ENCODE results near the gene ARID1B.

ARID1B gene

DNA sequence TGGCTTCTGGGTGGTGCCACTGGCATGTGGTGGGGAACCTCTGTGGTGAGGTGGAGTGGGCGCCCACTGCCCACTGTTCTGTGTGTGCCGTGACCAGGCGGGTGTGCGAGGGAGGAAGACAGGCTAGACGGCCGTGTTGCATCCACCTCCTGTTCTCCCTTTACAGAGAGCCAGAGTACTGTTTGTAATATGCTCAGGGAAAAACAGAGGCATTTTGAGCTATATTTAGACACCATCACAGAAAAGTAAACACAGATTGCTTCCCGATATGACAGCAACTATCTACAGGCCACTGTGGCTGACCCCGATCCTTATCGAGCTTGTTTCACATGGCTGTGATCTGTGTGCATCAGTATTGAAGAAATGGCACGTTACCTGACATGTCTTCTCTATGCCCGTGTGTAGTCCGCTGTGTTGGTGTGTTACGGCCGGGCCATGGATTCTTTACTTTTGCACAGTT lies 45.6 kb downstream of the ARID1B start:
- no peak for DNase-seq (ENCODE audit: low read depth in 2 of 2)

DNA sequence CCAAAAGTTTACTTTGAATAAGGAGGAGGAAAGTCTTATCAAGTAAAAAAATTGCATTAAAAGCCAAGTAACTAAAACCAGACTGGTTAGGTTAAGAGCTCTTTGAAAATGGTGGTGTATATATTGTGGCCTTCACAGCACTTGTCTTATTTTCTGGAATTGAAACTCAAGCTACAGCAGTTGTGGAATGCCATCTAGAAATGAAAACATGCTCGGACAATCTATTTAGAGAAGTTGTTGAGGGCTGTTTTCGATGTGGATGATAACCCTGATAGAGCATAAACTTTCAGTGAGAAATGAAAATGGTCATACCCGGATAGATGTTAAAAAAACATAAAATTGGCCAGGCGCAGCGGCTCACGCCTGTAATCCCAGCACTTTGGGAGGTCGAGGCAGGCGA lies 47.0 kb downstream of the ARID1B start:
- DNase-seq (ENCODE audit: low read depth in 2 of 2) = no peak

DNA sequence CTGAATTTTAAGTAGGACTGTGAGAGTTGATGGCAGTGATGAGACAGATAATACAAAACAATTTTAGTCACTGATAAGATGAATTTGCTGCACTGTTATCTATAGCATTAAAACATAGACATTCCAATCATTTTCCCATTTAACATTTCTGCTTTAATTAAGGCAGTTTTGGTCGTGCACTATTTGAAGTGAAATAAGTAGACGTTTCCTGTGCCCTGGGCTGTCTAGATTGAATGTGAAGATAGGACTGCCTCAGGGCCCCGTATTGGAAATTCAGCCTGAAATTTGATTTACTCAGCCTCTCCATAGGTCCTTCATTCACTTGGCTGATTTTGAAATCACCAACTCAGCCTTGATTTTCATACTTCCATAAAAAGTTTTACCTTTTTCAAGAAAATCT lies 48.3 kb downstream of the ARID1B start:
- no peak for DNase-seq (ENCODE audit: low read depth in 2 of 2)

DNA sequence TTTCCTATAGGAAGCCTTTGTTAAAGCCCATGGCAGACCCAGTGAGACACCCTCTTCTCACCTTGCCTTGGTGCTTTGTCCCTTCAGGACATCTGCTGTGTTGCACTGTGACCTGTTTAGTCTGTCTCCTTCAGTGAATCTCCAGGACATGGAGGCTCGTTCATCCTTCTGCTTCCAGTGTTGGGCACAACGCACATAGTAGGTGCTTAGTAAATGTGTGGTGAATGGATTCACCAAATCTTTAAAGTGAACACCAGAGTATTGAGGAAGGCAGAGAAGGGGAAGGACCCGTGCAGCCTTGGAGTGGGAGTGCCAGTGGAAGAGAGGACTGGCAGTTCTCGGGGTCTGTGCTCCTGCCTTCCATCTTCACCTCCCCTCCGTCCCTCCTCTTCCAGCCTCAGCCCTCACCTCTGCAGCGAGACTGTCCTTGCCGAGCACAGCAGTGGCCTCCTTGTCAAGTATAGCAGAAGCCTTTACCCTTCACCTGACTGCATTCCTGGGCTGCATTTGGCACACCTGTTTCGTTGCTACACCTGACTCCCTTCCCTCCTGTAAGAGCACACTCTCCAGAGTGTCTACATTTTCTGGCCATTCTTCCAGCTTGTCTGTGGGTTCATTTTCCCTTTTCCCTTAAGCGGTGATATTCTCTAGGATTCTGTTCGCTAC lies 49.2 kb downstream of the ARID1B start:
- no peak for DNase-seq (ENCODE audit: low read depth in 2 of 2)

DNA sequence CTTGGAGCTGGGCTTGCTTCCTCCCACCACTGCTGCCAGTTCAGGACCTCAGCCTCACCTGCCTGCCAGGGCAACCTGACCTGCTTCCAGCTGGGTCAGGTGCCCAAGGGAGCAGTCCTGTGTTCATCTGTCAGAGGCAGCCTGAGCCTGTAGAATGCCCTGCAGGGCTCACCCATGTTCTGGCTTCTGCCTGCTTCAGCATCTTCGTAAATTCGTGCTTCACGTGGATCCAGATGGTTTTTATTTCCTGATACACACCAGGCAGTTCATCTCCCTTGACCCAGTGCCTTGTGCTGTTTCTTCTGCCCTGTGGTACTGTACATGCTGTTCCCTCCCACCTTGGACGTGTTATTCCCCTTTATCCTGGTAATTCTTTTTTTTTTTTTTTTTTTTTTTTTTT lies 50.2 kb downstream of the ARID1B start:
- no peak for DNase-seq (ENCODE audit: low read depth in 2 of 2)

DNA sequence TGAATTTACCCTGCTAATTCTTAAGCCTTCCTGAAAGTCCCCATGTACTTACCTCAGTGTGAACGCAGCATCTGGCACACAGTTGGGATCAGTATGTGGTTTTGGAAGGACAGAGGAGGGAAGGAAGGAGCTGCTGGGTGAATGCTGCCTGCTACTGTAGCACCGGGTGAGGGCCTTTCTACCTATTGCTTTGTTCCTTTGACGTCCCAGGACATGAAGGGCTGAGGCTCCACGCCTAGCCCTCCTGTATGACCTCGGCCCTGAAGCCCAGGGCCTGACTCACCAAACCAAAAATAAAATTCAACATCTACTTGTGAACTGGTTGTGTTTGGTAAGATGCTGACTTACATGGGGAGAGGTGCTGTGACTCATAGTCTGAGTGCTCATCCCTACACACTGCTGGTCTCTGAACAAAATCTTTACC lies 51.1 kb downstream of the ARID1B start:
- DNase-seq (ENCODE audit: low read depth in 2 of 2) = peak; percentile 15 to 24

DNA sequence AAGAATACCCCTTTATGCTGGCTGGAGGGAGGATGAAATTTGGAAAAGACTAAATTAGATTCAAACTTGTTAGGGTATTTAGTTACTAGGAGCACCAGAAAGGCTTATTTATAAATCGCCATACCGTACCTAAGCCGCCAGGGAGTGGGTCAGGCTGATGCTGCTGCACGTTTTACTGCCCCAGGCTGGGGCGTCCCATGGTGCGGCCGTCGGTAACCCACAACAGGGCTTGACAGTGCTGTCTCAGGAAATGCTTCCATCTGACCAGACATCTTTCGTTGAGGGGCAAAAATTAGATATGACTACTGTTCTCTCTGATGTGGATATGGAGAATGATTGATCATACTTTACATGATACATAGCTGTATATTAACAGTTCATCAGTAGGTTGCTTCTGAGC lies 52.9 kb downstream of the ARID1B start:
- DNase-seq (ENCODE audit: low read depth in 2 of 2) = no peak

DNA sequence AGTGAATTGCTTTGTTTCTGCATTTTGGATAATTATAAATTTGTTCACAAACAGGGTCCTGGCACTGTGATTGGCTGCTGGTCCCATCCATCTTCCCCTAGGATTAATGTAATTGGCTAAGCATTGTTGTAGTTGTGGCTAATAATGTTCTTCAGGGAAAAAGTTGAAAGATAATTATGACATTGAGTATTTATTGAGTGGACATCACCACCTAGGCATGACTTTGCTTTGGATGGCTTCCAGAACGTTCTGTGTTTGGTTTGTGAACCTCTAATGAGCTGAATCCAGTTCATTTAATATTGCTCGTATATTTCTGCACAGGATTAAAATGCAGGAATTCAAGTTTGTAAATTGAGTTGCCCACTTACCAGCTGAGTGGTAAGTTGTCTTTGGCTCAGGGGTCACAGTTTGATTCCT lies 55.1 kb downstream of the ARID1B start:
- DNase-seq (ENCODE audit: low read depth in 2 of 2) = no peak

DNA sequence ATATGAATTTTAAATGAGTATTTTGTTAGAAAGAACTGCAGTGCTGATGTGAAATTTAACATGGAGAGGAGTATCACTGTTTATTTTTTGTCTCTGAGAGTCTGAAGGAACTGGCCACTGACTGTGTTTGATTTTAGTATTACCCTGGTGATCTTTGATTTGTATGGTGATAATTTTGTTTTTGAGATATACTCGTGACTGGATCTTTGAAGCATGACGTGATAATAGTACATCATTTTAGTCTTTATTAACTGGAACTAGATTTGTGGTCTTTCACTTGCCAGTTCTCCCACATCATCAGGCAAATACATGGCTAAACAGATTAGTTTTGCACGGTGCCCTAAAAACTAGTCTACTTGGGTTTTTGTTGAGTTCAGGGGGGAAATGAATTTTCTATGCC lies 55.5 kb downstream of the ARID1B start:
- no peak for DNase-seq (ENCODE audit: low read depth in 2 of 2)

DNA sequence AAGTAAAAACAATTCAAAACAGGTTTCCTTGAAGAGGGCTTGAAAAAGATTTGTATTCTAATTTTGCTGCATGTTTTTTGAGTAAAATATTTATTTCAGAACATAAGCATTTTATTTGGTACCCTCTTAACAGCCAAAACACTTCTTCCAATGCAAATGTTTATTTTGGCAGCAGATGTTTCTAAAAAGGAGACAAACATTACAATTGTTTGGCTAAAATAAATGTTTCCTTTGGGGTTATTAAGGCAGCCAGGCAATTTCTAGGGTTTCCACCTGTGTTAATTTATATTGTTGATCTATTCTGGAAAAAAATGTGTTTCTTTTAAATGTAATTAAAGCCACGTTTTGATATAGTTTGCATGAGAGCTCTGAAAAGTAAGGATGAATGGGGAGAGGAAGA lies 56.6 kb downstream of the ARID1B start:
- DNase-seq (ENCODE audit: low read depth in 2 of 2) = no peak

DNA sequence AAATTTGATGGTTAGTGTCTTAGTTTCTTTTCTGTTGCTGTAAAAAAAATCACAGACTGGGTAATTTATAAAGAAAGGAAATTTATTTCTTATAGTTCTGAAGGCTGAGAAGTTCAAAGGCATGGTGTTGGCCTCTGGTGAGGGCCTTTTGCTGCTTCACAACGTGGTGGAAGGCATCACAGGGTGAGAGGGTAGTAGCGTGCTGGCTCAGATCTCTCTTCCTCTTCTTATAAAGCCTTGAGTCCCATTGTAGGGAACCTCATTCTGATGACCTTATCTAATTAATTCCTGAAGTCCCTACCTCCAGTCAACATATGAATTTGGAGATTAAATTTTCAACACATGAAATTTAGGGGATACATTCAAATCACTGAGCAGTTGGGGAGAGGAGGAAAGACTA lies 62.0 kb downstream of the ARID1B start:
- DNase-seq (ENCODE audit: low read depth in 2 of 2) = no peak

DNA sequence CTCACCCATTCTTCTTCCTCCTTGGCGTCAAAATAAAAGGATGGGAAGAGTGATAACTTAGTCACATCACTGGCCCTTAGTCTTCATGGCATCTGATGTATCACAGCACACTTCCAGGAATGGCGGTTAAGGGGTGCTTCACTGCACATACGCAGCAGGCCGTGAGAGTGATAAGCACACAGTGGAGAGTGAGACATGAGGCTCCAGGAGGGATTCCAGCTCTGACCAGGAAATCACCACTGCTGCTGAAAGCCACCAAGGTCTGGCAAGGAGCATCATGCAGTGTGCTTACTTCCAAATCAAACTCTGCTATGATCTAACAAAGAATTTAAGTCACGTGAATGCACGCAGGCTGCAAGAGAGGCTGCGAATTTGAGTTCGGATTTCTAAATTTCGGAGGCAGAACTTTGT lies 62.4 kb downstream of the ARID1B start:
- no peak for DNase-seq (ENCODE audit: low read depth in 2 of 2)

DNA sequence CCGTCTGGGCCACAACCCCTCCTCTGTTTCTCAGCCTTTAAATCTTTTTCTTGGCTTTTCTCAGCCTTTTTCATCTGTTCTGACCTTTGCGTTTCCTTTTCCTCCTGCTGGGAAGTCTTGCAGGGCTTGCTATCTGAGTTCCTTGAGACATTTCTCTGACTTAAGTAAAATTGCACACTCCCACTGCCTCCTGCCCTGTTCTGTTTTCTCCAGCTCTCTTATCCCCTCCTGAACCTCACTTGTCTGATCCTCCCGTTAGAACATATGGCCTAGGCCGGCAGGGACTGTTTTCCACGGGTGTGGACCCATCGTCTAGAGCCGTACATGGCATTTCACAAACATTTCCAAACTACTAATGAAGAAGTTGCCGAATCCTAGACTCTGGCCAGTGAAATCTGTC lies 63.0 kb downstream of the ARID1B start:
- no peak for DNase-seq (ENCODE audit: low read depth in 2 of 2)

DNA sequence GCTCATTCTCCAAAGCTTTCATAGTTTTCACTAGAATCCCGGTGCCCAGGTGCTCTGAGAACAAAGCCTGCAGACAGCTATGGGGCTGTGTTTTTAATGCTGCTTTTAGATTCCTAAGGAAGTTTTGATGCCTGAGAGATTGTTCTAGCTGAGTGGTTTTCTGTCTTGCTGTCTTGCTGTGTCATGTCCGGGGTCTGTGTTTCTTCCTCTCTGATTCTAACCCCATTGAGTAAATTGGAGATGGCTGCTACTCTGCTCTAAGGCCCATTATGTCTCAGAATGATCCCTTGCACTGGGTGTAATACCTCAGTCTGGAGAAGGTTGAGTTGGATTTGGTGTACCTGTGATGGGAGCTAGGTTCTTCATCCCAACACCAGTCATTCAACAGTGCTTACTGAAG lies 63.4 kb downstream of the ARID1B start:
- no peak for DNase-seq (ENCODE audit: low read depth in 2 of 2)

DNA sequence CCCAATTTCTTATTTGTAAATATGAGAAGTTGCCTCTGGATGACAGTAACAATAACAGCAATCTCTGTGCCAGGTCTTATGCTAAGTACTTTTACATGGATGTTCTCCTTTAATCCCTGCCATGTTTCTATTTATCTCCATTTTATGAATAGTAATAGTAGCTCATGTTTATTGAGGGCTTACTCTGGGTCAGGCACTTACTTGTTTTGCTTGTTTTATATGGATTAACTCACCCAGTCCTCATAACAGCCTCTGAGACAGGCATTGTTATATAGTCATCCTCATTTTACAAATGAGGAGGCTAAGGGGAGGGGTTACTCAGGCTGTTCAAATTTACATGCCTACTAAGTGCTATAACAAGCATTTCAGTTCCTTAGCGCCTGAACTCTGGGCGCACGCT lies 64.3 kb downstream of the ARID1B start:
- DNase-seq (ENCODE audit: low read depth in 2 of 2) = no peak

DNA sequence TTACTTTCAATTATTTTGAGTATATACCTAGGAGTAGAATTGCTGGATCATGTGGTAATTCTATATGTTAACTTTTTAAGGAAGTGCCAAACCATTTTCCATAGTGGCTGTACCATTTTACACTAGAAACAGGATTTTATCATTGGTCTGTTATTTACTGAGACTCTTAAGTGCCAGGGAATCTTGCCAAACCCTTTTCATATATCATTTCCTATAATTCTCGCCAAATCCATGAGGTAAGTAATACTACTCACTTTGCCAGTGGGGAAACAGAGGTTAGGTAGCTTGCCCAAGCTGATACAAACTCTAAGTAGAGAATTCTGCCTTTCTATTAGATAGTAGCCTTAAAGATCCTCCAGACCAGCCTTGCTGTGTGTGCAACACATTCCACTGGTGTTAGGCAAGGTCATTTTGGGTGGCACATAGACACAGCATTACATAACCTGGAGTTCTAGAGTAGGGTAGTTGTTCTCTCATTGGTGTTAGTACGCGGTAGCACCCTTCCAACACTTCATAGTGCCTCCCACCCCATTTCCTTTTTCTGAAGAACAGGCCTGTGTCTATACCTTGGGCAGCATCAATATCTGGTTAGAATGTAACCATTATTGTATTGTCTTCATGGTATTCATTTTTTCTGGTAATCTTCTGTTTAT lies 65.5 kb downstream of the ARID1B start:
- no peak for DNase-seq (ENCODE audit: low read depth in 2 of 2)

DNA sequence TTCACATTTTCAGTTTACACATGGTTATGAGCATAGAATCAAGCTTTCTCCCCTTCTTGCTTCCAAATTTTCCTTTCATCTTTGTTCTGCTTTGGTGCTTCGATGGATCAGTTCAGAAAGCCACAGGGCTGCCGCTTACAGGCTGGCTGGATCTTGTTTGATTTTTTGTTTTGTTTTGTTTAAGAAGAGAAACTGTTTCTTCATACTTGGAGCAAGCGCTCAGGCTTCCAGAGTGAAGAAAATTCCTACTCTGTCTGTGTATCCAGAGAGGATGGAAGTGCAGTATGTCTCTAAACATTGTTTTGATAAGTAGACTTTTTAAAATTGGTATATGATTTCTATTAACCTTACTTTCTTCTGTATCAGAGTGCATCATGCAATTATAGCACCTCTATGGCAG lies 66.9 kb downstream of the ARID1B start:
- no peak for DNase-seq (ENCODE audit: low read depth in 2 of 2)

DNA sequence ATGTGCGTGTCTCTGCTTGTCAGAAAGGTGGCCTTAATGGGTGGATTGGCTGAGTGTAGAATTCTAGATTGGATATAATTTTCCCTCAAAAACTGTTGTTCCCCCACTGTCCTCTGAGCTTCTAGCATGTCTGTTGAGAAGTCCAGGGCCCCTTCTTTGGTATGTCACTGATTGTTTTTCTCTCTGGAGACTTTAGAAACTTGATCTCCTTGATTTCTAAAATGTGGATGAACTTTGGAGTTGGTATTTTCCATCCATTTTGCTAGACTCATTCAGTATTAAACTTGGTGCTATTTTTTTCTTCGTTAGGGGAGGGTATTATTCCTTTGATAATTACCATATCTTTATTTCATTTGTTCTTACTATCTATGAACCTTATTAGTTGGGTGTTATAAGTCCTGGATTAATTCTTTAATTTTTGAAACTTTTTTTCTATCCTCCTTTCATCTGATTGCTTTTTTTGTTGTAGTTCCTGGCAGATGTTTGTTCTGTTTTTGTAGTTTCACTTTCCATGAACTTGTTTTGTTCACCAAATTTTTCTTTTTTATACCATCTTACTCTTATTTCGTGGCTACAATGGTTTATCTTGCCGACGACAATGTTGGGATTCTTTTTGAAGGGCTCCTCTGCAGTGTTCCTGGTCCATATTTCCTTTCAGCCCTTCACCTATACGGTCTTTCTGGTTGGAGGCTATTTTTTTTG lies 68.4 kb downstream of the ARID1B start:
- DNase-seq (ENCODE audit: low read depth in 2 of 2) = no peak

DNA sequence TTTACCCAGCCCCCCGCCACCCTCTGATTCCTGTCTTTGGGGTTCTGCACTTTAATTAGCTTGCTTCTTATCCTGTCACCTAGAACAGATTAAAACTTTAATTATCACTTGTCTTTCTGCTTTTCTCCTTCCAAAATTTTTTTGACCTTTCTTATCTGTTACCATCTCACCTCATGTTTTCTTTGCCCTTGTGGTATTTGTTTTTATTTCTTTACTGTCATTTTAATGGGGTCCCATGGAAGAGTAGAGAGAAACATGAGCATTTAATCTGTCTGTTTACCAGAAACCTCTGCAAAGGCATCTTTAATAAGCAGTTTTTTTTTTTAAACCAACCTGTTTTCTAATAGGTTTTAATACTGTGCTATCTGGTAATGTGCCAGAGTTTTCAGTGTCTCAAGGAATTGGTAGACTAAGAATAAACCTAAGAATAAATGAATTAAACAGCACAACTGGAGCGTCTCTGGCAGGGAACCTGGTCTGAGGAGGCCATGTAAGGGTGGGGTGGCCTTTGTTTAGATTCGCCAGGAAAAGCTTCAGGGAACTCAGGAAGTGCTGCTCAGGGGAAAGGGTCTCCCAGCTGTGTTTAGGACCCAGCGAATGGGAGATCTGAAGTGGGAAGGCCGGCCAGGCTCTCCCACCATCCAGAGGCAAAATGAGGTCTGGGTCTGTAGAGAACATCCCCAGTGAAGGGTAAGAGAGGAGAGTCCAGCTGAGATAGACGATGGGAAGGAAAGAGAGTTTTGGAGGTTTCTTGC lies 69.8 kb downstream of the ARID1B start:
- DNase-seq (ENCODE audit: low read depth in 2 of 2) = no peak

DNA sequence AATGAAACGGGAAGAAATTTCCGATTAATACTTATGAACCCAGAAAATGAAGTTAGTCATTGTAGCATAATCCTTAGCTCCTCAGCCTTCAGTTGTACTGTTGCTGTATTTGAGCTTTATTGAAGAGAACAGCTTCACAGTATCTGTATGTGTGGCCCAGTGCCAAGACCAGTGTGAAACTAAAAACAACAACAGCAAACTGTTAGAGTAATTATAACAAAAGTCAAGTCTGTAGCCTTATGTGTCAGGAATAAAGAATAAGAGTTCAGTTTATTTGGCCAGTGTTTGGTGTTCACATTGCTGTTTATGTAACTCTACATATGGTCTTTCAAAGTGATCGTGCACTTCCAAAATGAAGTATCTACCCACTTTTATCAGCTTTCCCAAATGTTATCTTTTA lies 70.9 kb downstream of the ARID1B start:
- no peak for DNase-seq (ENCODE audit: low read depth in 2 of 2)

DNA sequence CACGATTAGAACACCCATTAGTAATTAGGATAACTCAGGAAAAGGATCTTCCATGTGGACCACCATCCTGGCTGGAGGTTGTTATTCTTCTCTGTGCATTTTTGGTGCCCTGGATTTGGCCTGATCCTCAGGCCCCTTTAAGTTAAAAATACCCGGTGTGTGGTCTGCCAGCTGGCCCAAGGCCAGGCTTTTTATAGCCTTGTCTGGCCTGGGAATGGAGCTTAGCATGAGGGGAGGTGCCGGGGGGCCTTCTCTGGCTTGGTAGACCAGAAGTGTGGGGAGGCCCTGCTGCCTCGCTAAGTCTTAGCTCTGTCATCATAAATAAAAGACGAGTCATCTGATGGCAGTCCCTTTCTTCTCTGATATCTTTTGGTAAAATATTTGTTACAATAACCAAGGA lies 71.4 kb downstream of the ARID1B start:
- no peak for DNase-seq (ENCODE audit: low read depth in 2 of 2)

DNA sequence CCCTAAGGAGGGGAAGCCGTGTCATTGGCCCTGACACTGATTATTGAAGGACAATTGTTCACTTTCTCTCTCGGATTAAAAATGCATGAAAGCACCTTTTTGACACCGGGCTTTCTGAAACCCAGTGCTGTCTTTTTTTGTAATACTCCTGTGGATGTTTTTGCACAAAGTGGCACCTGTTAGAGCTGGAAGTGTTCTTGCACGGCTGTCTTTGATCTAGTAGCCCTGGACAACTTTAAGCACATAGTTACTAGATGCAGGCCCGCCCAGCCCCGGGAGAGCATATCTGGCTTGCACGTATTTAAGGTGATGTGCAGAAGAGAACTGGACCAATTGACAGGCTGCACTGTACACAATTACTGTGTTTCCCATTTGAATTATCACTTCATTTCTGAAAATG lies 72.6 kb downstream of the ARID1B start:
- no peak for DNase-seq (ENCODE audit: low read depth in 2 of 2)

All from stimulated activated CD8-positive, alpha-beta memory T cell treated with anti-CD3 and anti-CD28 coated beads, Interleukin-15, amount 100 ng/mL, for 48 hours (primary cell).